GM23338 (cell line): ENCODE results near the gene IPO7. TPM values are rescaled to one million over a fixed set of nuclear protein-coding genes. Genes with fewer than 3 reads are reported as not detected.

ENCODE experiments used
- ATAC-seq: fragments of 200-7000 bp; cut with Tn5 transposase; 3 replicates; pipeline ENCODE4 v1.9.1; 2020
- DNase-seq: peaks from one replicate; pipeline ENCODE4 v3.0.0-alpha.2; 2015; ENCODE audit warnings: low spot score
- H2AFZ ChIP-seq: fragments of 200-600 bp; sonication (generic); 2 replicates; pipeline ENCODE4 v1.8.0; 2016; ENCODE audit warnings: antibody characterized with exemption, mild to moderate bottlenecking, moderate library complexity
- H3F3A ChIP-seq: fragments of 200-600 bp; sonication (generic); replicated peaks from 2 replicates; pipeline ENCODE4 v1.8.0; 2017; ENCODE audit warnings: antibody characterized with exemption, mixed run types, low read depth
- H3K27ac ChIP-seq: fragments of 200-600 bp; sonication (generic); 2 replicates; pipeline ENCODE4 v1.6.1; 2016; ENCODE audit warnings: low read depth
- H3K27me3 ChIP-seq: fragments of 200-600 bp; sonication (generic); 2 replicates; pipeline ENCODE4 v1.8.0; 2016; ENCODE audit warnings: mild to moderate bottlenecking, mixed run types, moderate library complexity; ENCODE audit not compliant: insufficient read depth
- H3K36me3 ChIP-seq: fragments of 200-600 bp; sonication (generic); 2 replicates; pipeline ENCODE4 v1.8.0; 2016; ENCODE audit warnings: mild to moderate bottlenecking; ENCODE audit not compliant: insufficient read depth
- H3K4me1 ChIP-seq: fragments of 200-600 bp; sonication (generic); 2 replicates; pipeline ENCODE4 v1.8.0; 2016; ENCODE audit warnings: mild to moderate bottlenecking, moderate library complexity; ENCODE audit not compliant: insufficient read depth
- H3K4me2 ChIP-seq: fragments of 200-600 bp; sonication (generic); 2 replicates; pipeline ENCODE4 v1.7.1; 2017; ENCODE audit warnings: mixed run types
- H3K4me3 ChIP-seq: fragments of 200-600 bp; sonication (generic); 2 replicates; pipeline ENCODE4 v1.6.1; 2016; ENCODE audit warnings: mixed run types
- H3K79me2 ChIP-seq: fragments of 200-600 bp; sonication (generic); replicated peaks from 2 replicates; pipeline ENCODE4 v1.8.0; 2017; ENCODE audit warnings: mild to moderate bottlenecking; ENCODE audit not compliant: insufficient read depth
- H3K9me2 ChIP-seq: fragments of 200-600 bp; sonication (generic); 2 replicates; pipeline ENCODE4 v1.8.0; 2017; ENCODE audit not compliant: insufficient read depth
- H4K20me1 ChIP-seq: fragments of 200-600 bp; sonication (generic); replicated peaks from 2 replicates; pipeline ENCODE4 v1.8.0; 2017; ENCODE audit warnings: mild to moderate bottlenecking; ENCODE audit not compliant: insufficient read depth
- H3K27ac Mint-ChIP-seq: 2 replicates; pipeline ENCODE4 v1.8.0; 2020; ENCODE audit warnings: inconsistent platforms, mild to moderate bottlenecking, moderate library complexity, mixed read lengths
- H3K27me3 Mint-ChIP-seq: 3 replicates; pipeline ENCODE4 v1.8.0; 2022; ENCODE audit warnings: low read depth, mild to moderate bottlenecking, moderate library complexity, mixed read lengths, inconsistent platforms; ENCODE audit not compliant: insufficient read depth, poor library complexity
- H3K36me3 Mint-ChIP-seq: 3 replicates; pipeline ENCODE4 v1.8.0; 2021; ENCODE audit warnings: low read depth, mild to moderate bottlenecking, inconsistent platforms, moderate library complexity, mixed read lengths
- H3K4me1 Mint-ChIP-seq: 3 replicates; pipeline ENCODE4 v1.8.0; 2020; ENCODE audit warnings: mild to moderate bottlenecking, inconsistent platforms, mixed read lengths
- H3K4me3 Mint-ChIP-seq: 3 replicates; pipeline ENCODE4 v1.8.0; 2021; ENCODE audit warnings: moderate library complexity, mild to moderate bottlenecking, inconsistent platforms, mixed read lengths
- H3K9me3 Mint-ChIP-seq: 3 replicates; pipeline ENCODE4 v1.8.0; 2020; ENCODE audit warnings: moderate library complexity, mild to moderate bottlenecking, inconsistent platforms, mixed read lengths
- CREB1 ChIP-seq: fragments of 250-450 bp; sonication (Bioruptor Pico); IDR thresholded peaks from 2 replicates; pipeline ENCODE4 v1.5.0; 2020; ENCODE audit warnings: low read depth, mild to moderate bottlenecking, moderate library complexity
- CTCF ChIP-seq, 2 experiments: fragments of 200-600 bp in 1 of 2; sonication (generic) in 1 of 2; conservative IDR thresholded peaks; 2 replicates each; pipeline versions ENCODE4 v1.5.1 to v1.6.1; 2016 to 2017; ENCODE audit warnings: antibody characterized with exemption in 2 of 2, low read depth in 2 of 2, mild to moderate bottlenecking in 2 of 2, moderate library complexity in 1 of 2
- ETS1 ChIP-seq: IDR thresholded peaks from 2 replicates; pipeline ENCODE4 v1.6.1; 2016; ENCODE audit warnings: antibody characterized with exemption
- EZH2 ChIP-seq: fragments of 200-600 bp; sonication (generic); IDR thresholded peaks from one replicate; pipeline ENCODE4 v1.8.0; 2017; ENCODE audit warnings: antibody characterized with exemption, mild to moderate bottlenecking, low read depth; ENCODE audit not compliant: unreplicated experiment
- EZH2phosphoT487 ChIP-seq: fragments of 200-600 bp; sonication (generic); IDR thresholded peaks from one replicate; pipeline ENCODE4 v1.8.1; 2018; ENCODE audit warnings: antibody characterized with exemption; ENCODE audit not compliant: unreplicated experiment
- JUNB ChIP-seq: IDR thresholded peaks from one replicate; pipeline ENCODE4 v1.6.1; 2016; ENCODE audit warnings: antibody characterized with exemption; ENCODE audit not compliant: unreplicated experiment
- NANOG ChIP-seq: IDR thresholded peaks from 2 replicates; pipeline ENCODE4 v1.6.1; 2016; ENCODE audit warnings: antibody characterized with exemption, borderline replicate concordance
- POLR2AphosphoS5 ChIP-seq: IDR thresholded peaks from 2 replicates; pipeline ENCODE4 v1.6.1; 2016; ENCODE audit warnings: antibody characterized with exemption, low read depth
- REST ChIP-seq: IDR thresholded peaks from one replicate; pipeline ENCODE4 v1.6.1; 2018; ENCODE audit warnings: antibody characterized with exemption; ENCODE audit not compliant: unreplicated experiment
- STAT1 ChIP-seq: IDR thresholded peaks from one replicate; pipeline ENCODE4 v1.6.1; 2016; ENCODE audit warnings: antibody characterized with exemption; ENCODE audit not compliant: unreplicated experiment
- ZNF114 ChIP-seq: fragments of 250-450 bp; sonication (Bioruptor Pico); IDR thresholded peaks from 2 replicates; pipeline ENCODE4 v1.5.0; 2020; ENCODE audit warnings: mild to moderate bottlenecking, moderate library complexity
- ZNF331 ChIP-seq: fragments of 250-450 bp; sonication (Bioruptor Pico); IDR thresholded peaks from 2 replicates; pipeline ENCODE4 v1.5.0; 2020; ENCODE audit warnings: low read depth, mild to moderate bottlenecking, moderate library complexity
- polyA plus RNA-seq: library from polyadenylated mRNA; unstranded; fragments of >200 nt; fragmentation: Nextera tagmentation; extraction: Ambion mirVana; gene quantifications from 2 replicates; pipeline ENCODE4 v1.2.1, GENCODE V29; 2016
- total RNA-seq: library from RNA; depleted of rRNA; stranded (reverse); fragments of >200 nt; shearing (Covaris generic); gene quantifications from 2 replicates; pipeline ENCODE4 v1.2.3, GENCODE V29; 2014

Gene IPO7
- total and polyA plus RNA-seq, 2 experiments from 2014 or later, result 56.1 to 271 TPM

- TF ChIP-seq REST, result no peak
- no peak for TF ChIP-seq ZNF331 (CRISPR knock-in tag)
- no peak for TF ChIP-seq JUNB
- TF ChIP-seq EZH2phosphoT487, result no peak
- no peak for TF ChIP-seq STAT1
- TF ChIP-seq NANOG, result no peak
- TF ChIP-seq EZH2, result no peak
- TF ChIP-seq CREB1 (CRISPR knock-in tag), result no peak
- no peak for TF ChIP-seq CTCF (conservative IDR thresholded peaks at IDR 0.05; ENCODE audit: low read depth in 2 of 2)
- no peak; the same call in 1 of the 2 replicates for TF ChIP-seq POLR2AphosphoS5
Measured at GRCh38 chr11:9385327-9385899, 961 bp downstream of the IPO7 start (continued).

- peaks cover 12% of the 10 kb centered on the region for H3K4me1 ChIP-seq
- Mint-ChIP-seq H3K9me3 (no peaks in the 10 kb centered on the region), H3K4me1 (peaks cover 18% of the 10 kb centered on the region), H3K4me3 (peak overlapping the region; percentile 97), H3K27ac (no peak overlapping the region), H3K27me3 (peaks cover 12% of the 10 kb centered on the region), H3K36me3 (peaks cover 32% of the 10 kb centered on the region)
- H3K27me3 ChIP-seq, result no peaks in the 10 kb centered on the region
- H3F3A ChIP-seq, result 0 out of 2 replicates have a peak, but pooled peaks cover 4% of the 10 kb centered on the region
- no peak for ATAC-seq
- H3K9me2 ChIP-seq, result no peaks in the 10 kb centered on the region
- peak overlapping the region; percentile 95 for H3K4me3 ChIP-seq
- peaks cover 66% of the 10 kb centered on the region for H3K79me2 ChIP-seq
- H3K4me2 ChIP-seq, result peak overlapping the region; percentile 76
- H3K36me3 ChIP-seq, result peaks cover 10% of the 10 kb centered on the region; the same call in 1 of the 2 replicates
- no peak for DNase-seq
- peak overlapping the region; percentile 95; the same call in 1 of the 2 replicates for H3K27ac ChIP-seq
- H4K20me1 ChIP-seq, result peaks cover 49% of the 10 kb centered on the region
- no peak overlapping the region for H2AFZ ChIP-seq
- no peak for TF ChIP-seq ETS1
- no peak for TF ChIP-seq EZH2phosphoT487
- TF ChIP-seq EZH2, result no peak
- no peak for TF ChIP-seq JUNB
- TF ChIP-seq ZNF331 (CRISPR knock-in tag), result no peak
- TF ChIP-seq POLR2AphosphoS5, result no peak
- TF ChIP-seq ZNF114, result no peak
- TF ChIP-seq NANOG, result no peak
Measured at GRCh38 chr11:9386086-9386485, 1.6 kb downstream of the IPO7 start.
